WTC11 (cell line): ENCODE measurements around the gene ALK. TPM values are rescaled to one million over a fixed set of nuclear protein-coding genes. Genes with fewer than 3 reads are reported as not detected.

Experiments used
- ATAC-seq: fragments of 200-7000 bp; cut with Tn5 transposase; 2 replicates; pipeline ENCODE4 v1.10.0; 2021; ENCODE audit warnings: mild to moderate bottlenecking, moderate library complexity
- CTCF ChIA-PET: fragments of 300-600 bp; sonication (Branson Sonifier 250); formaldehyde crosslinking; loops from one replicate; lab custom pipeline; 2021; ENCODE audit warnings: antibody characterized with exemption; lab: Charles Lee
- POLR2A ChIA-PET: fragments of 350-600 bp; sonication (Branson Sonifier 250); formaldehyde crosslinking; loops from one replicate; lab custom pipeline; 2021; ENCODE audit warnings: antibody characterized with exemption; lab: Charles Lee
- DNase-seq: peaks from one replicate; pipeline ENCODE4 v3.0.0; 2021; ENCODE audit warnings: low spot score
- H3K27ac Mint-ChIP-seq: 2 replicates; pipeline ENCODE4 v1.8.0; 2021; ENCODE audit warnings: mixed read lengths
- H3K27me3 Mint-ChIP-seq: 2 replicates; pipeline ENCODE4 v1.8.0; 2021; ENCODE audit warnings: low read depth, mild to moderate bottlenecking, moderate library complexity, mixed read lengths
- H3K36me3 Mint-ChIP-seq: 2 replicates; pipeline ENCODE4 v1.8.0; 2021; ENCODE audit warnings: mixed read lengths
- H3K4me1 Mint-ChIP-seq: 2 replicates; pipeline ENCODE4 v1.8.0; 2022; ENCODE audit warnings: mixed read lengths
- H3K4me3 Mint-ChIP-seq: 2 replicates; pipeline ENCODE4 v1.8.0; 2021; ENCODE audit warnings: mild to moderate bottlenecking, moderate library complexity, mixed read lengths
- H3K9me3 Mint-ChIP-seq: 2 replicates; pipeline ENCODE4 v1.8.0; 2021; ENCODE audit warnings: mixed read lengths
- CBFB ChIP-seq: sonication (generic); formaldehyde crosslinking; IDR thresholded peaks from 2 replicates; pipeline ENCODE4 v1.8.1; 2022; ENCODE audit warnings: mild to moderate bottlenecking, low read depth, missing genetic modification reagents
- IRF2 ChIP-seq: sonication (generic); formaldehyde crosslinking; IDR thresholded peaks from 2 replicates; pipeline ENCODE4 v1.8.0; 2022; ENCODE audit warnings: low read depth, missing genetic modification reagents, borderline replicate concordance
- JAZF1 ChIP-seq: fragments of 250-450 bp; sonication (Bioruptor Pico); IDR thresholded peaks from 2 replicates; pipeline ENCODE4 v1.9.0; 2021; ENCODE audit warnings: moderate library complexity, mild to moderate bottlenecking, inconsistent platforms
- NFATC4 ChIP-seq: fragments of 250-450 bp; sonication (Bioruptor Pico); IDR thresholded peaks from 2 replicates; pipeline ENCODE4 v1.9.0; 2021; ENCODE audit warnings: mild to moderate bottlenecking
- NFYB ChIP-seq: sonication (generic); formaldehyde crosslinking; conservative IDR thresholded peaks from 2 replicates; pipeline ENCODE4 v1.8.0; 2022; ENCODE audit warnings: low read depth, missing genetic modification reagents
- RELA ChIP-seq: sonication (generic); formaldehyde crosslinking; IDR thresholded peaks from 2 replicates; pipeline ENCODE4 v1.8.1; 2022; ENCODE audit warnings: missing genetic modification reagents, mild to moderate bottlenecking, borderline replicate concordance
- SOX15 ChIP-seq: fragments of 250-450 bp; sonication (Bioruptor Pico); IDR thresholded peaks from 2 replicates; pipeline ENCODE4 v1.9.0; 2021; ENCODE audit warnings: mild to moderate bottlenecking
- TCF7 ChIP-seq: sonication (generic); formaldehyde crosslinking; IDR thresholded peaks from 2 replicates; pipeline ENCODE4 v1.8.0; 2022; ENCODE audit warnings: mild to moderate bottlenecking, low read depth, missing genetic modification reagents, moderate library complexity
- ZNF121 ChIP-seq: sonication (generic); formaldehyde crosslinking; IDR thresholded peaks from 2 replicates; pipeline ENCODE4 v1.8.0; 2023; ENCODE audit warnings: missing genetic modification reagents
- ZNF219 ChIP-seq: sonication (generic); formaldehyde crosslinking; IDR thresholded peaks from 2 replicates; pipeline ENCODE4 v1.8.0; 2023; ENCODE audit warnings: missing genetic modification reagents, mild to moderate bottlenecking, borderline replicate concordance
- ZNF263 ChIP-seq: sonication (generic); formaldehyde crosslinking; IDR thresholded peaks from 2 replicates; pipeline ENCODE4 v1.8.1; 2022; ENCODE audit warnings: low read depth, mild to moderate bottlenecking, moderate library complexity, missing genetic modification reagents
- ZNF416 ChIP-seq: fragments of 250-450 bp; sonication (Bioruptor Pico); IDR thresholded peaks from 2 replicates; pipeline ENCODE4 v1.9.0; 2021; ENCODE audit warnings: mild to moderate bottlenecking, inconsistent platforms
- total RNA-seq: library from RNA; stranded (reverse); gene quantifications from 3 replicates; pipeline ENCODE4 v1.2.3, GENCODE V29; 2021
- TF ChIP-seq, protein P1 (sequence below): sonication (generic); formaldehyde crosslinking; IDR thresholded peaks from 2 replicates; pipeline ENCODE4 v1.8.1; 2023; ENCODE audit warnings: mild to moderate bottlenecking, missing genetic modification reagents, borderline replicate concordance
- TF ChIP-seq, protein P2 (sequence below): sonication (generic); formaldehyde crosslinking; conservative IDR thresholded peaks from 2 replicates; pipeline ENCODE4 v1.8.1; 2023; ENCODE audit warnings: mild to moderate bottlenecking, low read depth, missing genetic modification reagents, moderate library complexity
- TF ChIP-seq, protein P3 (sequence below): sonication (generic); formaldehyde crosslinking; IDR thresholded peaks from 2 replicates; pipeline ENCODE4 v1.8.1; 2022; ENCODE audit warnings: low read depth, mild to moderate bottlenecking, moderate library complexity, missing genetic modification reagents, borderline replicate concordance
- TF ChIP-seq, protein P4 (sequence below): sonication (generic); formaldehyde crosslinking; IDR thresholded peaks from 2 replicates; pipeline ENCODE4 v1.8.1; 2022; ENCODE audit warnings: missing genetic modification reagents, borderline replicate concordance
- TF ChIP-seq, protein P5 (sequence below): fragments of 250-450 bp; sonication (Bioruptor Pico); IDR thresholded peaks from 2 replicates; pipeline ENCODE4 v1.9.0; 2021; ENCODE audit warnings: moderate library complexity, mild to moderate bottlenecking, inconsistent platforms, borderline replicate concordance
- TF ChIP-seq, protein P6 (sequence below): sonication (generic); formaldehyde crosslinking; IDR thresholded peaks from 2 replicates; pipeline ENCODE4 v1.8.1; 2023; ENCODE audit warnings: mild to moderate bottlenecking, missing genetic modification reagents, moderate library complexity
- TF ChIP-seq, protein P7 (sequence below): fragments of 250-450 bp; sonication (Bioruptor Pico); IDR thresholded peaks from 2 replicates; pipeline ENCODE4 v1.9.0; 2021; ENCODE audit warnings: mild to moderate bottlenecking
- TF ChIP-seq, protein P8 (sequence below): sonication (generic); formaldehyde crosslinking; IDR thresholded peaks from 2 replicates; pipeline ENCODE4 v1.8.1; 2022; ENCODE audit warnings: mild to moderate bottlenecking, missing genetic modification reagents, moderate library complexity, borderline replicate concordance
- TF ChIP-seq, protein P9 (sequence below): sonication (generic); formaldehyde crosslinking; IDR thresholded peaks from 2 replicates; pipeline ENCODE4 v1.8.0; 2022; ENCODE audit warnings: mild to moderate bottlenecking, missing genetic modification reagents

The ALK gene
- total RNA-seq, 1 experiment from 2014 or later: not detected

DNA sequence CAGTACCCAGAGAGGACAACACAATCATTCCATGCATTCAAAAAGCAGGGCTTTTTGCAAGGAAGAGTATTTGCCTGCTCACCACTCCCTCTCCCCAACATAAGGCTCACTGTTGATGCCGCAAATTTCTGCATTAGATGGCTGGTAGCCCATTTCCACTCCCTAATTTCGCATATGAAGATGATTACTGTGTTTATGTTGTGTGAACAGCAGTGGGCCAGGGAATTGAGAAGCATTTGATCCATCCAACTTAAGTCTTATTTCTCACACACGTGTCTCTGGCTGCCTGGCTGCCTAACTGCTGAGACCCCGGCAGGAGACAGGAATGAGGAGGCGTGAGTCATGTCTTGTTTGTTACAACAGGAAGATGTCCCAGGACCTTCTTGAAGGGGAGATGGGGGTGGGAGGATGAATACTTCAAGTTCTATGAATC is 294.1 kb downstream of the ALK start:
- ATAC-seq: peak; percentile 69
- Mint-ChIP-seq H3K27me3 (peaks cover 6% of the 10 kb centered on the region), H3K4me1 (peaks cover 25% of the 10 kb centered on the region), H3K36me3 (no peaks in the 10 kb centered on the region), H3K9me3 (peaks cover 5% of the 10 kb centered on the region), H3K27ac (no peak overlapping the region), H3K4me3 (no peak overlapping the region)
- TF ChIP-seq, protein P1, sequence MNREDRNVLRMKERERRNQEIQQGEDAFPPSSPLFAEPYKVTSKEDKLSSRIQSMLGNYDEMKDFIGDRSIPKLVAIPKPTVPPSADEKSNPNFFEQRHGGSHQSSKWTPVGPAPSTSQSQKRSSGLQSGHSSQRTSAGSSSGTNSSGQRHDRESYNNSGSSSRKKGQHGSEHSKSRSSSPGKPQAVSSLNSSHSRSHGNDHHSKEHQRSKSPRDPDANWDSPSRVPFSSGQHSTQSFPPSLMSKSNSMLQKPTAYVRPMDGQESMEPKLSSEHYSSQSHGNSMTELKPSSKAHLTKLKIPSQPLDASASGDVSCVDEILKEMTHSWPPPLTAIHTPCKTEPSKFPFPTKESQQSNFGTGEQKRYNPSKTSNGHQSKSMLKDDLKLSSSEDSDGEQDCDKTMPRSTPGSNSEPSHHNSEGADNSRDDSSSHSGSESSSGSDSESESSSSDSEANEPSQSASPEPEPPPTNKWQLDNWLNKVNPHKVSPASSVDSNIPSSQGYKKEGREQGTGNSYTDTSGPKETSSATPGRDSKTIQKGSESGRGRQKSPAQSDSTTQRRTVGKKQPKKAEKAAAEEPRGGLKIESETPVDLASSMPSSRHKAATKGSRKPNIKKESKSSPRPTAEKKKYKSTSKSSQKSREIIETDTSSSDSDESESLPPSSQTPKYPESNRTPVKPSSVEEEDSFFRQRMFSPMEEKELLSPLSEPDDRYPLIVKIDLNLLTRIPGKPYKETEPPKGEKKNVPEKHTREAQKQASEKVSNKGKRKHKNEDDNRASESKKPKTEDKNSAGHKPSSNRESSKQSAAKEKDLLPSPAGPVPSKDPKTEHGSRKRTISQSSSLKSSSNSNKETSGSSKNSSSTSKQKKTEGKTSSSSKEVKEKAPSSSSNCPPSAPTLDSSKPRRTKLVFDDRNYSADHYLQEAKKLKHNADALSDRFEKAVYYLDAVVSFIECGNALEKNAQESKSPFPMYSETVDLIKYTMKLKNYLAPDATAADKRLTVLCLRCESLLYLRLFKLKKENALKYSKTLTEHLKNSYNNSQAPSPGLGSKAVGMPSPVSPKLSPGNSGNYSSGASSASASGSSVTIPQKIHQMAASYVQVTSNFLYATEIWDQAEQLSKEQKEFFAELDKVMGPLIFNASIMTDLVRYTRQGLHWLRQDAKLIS (CRISPR knock-in tag): no peak
- TF ChIP-seq NFATC4 (CRISPR knock-in tag) (no peak), TCF7 (no peak), ZNF416 (CRISPR knock-in tag) (no peak), SOX15 (no peak), ZNF121 (no peak), IRF2 (CRISPR knock-in tag) (no peak), CBFB (CRISPR knock-in tag) (no peak), ZNF263 (no peak), JAZF1 (CRISPR knock-in tag) (no peak)
- TF ChIP-seq, protein P2, sequence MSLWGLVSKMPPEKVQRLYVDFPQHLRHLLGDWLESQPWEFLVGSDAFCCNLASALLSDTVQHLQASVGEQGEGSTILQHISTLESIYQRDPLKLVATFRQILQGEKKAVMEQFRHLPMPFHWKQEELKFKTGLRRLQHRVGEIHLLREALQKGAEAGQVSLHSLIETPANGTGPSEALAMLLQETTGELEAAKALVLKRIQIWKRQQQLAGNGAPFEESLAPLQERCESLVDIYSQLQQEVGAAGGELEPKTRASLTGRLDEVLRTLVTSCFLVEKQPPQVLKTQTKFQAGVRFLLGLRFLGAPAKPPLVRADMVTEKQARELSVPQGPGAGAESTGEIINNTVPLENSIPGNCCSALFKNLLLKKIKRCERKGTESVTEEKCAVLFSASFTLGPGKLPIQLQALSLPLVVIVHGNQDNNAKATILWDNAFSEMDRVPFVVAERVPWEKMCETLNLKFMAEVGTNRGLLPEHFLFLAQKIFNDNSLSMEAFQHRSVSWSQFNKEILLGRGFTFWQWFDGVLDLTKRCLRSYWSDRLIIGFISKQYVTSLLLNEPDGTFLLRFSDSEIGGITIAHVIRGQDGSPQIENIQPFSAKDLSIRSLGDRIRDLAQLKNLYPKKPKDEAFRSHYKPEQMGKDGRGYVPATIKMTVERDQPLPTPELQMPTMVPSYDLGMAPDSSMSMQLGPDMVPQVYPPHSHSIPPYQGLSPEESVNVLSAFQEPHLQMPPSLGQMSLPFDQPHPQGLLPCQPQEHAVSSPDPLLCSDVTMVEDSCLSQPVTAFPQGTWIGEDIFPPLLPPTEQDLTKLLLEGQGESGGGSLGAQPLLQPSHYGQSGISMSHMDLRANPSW: no peak
- TF ChIP-seq, protein P3, sequence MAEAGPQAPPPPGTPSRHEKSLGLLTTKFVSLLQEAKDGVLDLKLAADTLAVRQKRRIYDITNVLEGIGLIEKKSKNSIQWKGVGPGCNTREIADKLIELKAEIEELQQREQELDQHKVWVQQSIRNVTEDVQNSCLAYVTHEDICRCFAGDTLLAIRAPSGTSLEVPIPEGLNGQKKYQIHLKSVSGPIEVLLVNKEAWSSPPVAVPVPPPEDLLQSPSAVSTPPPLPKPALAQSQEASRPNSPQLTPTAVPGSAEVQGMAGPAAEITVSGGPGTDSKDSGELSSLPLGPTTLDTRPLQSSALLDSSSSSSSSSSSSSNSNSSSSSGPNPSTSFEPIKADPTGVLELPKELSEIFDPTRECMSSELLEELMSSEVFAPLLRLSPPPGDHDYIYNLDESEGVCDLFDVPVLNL (CRISPR knock-in tag): no peak
- TF ChIP-seq, protein P4, sequence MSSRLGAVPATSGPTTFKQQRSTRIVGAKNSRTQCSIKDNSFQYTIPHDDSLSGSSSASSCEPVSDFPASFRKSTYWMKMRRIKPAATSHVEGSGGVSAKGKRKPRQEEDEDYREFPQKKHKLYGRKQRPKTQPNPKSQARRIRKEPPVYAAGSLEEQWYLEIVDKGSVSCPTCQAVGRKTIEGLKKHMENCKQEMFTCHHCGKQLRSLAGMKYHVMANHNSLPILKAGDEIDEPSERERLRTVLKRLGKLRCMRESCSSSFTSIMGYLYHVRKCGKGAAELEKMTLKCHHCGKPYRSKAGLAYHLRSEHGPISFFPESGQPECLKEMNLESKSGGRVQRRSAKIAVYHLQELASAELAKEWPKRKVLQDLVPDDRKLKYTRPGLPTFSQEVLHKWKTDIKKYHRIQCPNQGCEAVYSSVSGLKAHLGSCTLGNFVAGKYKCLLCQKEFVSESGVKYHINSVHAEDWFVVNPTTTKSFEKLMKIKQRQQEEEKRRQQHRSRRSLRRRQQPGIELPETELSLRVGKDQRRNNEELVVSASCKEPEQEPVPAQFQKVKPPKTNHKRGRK (CRISPR knock-in tag): no peak
- TF ChIP-seq, protein P5, sequence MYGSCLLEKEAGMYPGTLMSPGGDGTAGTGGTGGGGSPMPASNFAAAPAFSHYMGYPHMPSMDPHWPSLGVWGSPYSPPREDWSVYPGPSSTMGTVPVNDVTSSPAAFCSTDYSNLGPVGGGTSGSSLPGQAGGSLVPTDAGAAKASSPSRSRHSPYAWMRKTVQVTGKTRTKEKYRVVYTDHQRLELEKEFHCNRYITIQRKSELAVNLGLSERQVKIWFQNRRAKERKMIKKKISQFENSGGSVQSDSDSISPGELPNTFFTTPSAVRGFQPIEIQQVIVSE (CRISPR knock-in tag): no peak
- TF ChIP-seq, protein P6, sequence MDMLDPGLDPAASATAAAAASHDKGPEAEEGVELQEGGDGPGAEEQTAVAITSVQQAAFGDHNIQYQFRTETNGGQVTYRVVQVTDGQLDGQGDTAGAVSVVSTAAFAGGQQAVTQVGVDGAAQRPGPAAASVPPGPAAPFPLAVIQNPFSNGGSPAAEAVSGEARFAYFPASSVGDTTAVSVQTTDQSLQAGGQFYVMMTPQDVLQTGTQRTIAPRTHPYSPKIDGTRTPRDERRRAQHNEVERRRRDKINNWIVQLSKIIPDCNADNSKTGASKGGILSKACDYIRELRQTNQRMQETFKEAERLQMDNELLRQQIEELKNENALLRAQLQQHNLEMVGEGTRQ (CRISPR knock-in tag): no peak
- ChIA-PET POLR2A (no interaction called here), CTCF (no interaction called here)
- DNase-seq: no peak

DNA sequence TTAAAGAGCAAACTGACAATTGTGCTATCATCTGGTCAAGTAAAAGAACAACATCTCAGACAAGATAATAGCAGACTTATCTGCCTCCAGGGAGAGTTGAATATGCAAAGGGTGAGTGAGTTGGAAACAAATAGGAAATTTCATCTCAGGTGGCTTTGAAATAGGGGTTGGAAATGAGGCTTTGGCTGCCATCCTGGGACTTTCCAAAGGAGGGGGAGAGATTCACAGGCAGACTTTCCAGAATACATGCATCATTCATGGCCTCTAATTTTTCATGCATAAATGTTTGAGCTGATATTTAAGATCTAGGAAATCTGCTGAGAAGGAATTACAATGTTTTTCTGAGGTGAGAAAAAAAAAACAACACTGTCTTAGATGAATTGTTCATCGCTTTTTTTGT is 300.5 kb downstream of the ALK start:
- peaks cover 13% of the 10 kb centered on the region for H3K4me1 Mint-ChIP-seq
- H3K9me3 Mint-ChIP-seq: peaks cover 9% of the 10 kb centered on the region
- ATAC-seq (no peak), DNase-seq (no peak)
- no peaks in the 10 kb centered on the region for H3K27me3 Mint-ChIP-seq
- ChIA-PET CTCF (interaction anchor here (0.6 kb wide), 1 partner anchor 26 kb away, joined by 3 read pairs; no protein-coding TSS in a partner anchor), POLR2A (no interaction called here)
- no peaks in the 10 kb centered on the region for H3K36me3 Mint-ChIP-seq
- no peak overlapping the region for H3K27ac Mint-ChIP-seq
- H3K4me3 Mint-ChIP-seq: no peak overlapping the region
- TF ChIP-seq, protein P7, sequence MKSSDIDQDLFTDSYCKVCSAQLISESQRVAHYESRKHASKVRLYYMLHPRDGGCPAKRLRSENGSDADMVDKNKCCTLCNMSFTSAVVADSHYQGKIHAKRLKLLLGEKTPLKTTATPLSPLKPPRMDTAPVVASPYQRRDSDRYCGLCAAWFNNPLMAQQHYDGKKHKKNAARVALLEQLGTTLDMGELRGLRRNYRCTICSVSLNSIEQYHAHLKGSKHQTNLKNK: no peak
- TF ChIP-seq RELA (CRISPR knock-in tag): no peak
- no peak for TF ChIP-seq NFYB (CRISPR knock-in tag)
- TF ChIP-seq, protein P8, sequence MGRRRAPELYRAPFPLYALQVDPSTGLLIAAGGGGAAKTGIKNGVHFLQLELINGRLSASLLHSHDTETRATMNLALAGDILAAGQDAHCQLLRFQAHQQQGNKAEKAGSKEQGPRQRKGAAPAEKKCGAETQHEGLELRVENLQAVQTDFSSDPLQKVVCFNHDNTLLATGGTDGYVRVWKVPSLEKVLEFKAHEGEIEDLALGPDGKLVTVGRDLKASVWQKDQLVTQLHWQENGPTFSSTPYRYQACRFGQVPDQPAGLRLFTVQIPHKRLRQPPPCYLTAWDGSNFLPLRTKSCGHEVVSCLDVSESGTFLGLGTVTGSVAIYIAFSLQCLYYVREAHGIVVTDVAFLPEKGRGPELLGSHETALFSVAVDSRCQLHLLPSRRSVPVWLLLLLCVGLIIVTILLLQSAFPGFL (CRISPR knock-in tag): no peak
- TF ChIP-seq, protein P9, sequence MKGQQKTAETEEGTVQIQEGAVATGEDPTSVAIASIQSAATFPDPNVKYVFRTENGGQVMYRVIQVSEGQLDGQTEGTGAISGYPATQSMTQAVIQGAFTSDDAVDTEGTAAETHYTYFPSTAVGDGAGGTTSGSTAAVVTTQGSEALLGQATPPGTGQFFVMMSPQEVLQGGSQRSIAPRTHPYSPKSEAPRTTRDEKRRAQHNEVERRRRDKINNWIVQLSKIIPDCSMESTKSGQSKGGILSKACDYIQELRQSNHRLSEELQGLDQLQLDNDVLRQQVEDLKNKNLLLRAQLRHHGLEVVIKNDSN: no peak
- TF ChIP-seq ZNF219: no peak
